HK-2 (cell line): Measurements from ENCODE around the gene NXPH3.

Source experiments
- DNase-seq: peaks from one replicate; pipeline ENCODE4 v3.0.0-alpha.2; 2018; ENCODE audit not compliant: unreplicated experiment

NXPH3 gene

GRCh38 chr17:49592263-49592662 lies 16.6 kb downstream of the NXPH3 start:
- DNase-seq = no peak

GRCh38 chr17:49595328-49595727 lies 19.7 kb downstream of the NXPH3 start:
- no peak for DNase-seq

GRCh38 chr17:49595980-49596379 lies 20.3 kb downstream of the NXPH3 start:
- no peak for DNase-seq

- no peak for DNase-seq
Observed at GRCh38 chr17:49596613-49597244, 21.1 kb downstream of the NXPH3 start.

- DNase-seq = no peak
Observed at GRCh38 chr17:49597436-49597835, 21.8 kb downstream of the NXPH3 start.

GRCh38 chr17:49597928-49598655 lies 22.4 kb downstream of the NXPH3 start:
- DNase-seq = no peak

- no peak for DNase-seq
Observed at GRCh38 chr17:49598918-49599317, 23.2 kb downstream of the NXPH3 start.

- DNase-seq = no peak
Observed at GRCh38 chr17:49600949-49601348, 25.3 kb downstream of the NXPH3 start.

- no peak for DNase-seq
Observed at GRCh38 chr17:49602783-49603182, 27.1 kb downstream of the NXPH3 start.

- no peak for DNase-seq
Observed at GRCh38 chr17:49603238-49603637, 27.6 kb downstream of the NXPH3 start.

- DNase-seq = no peak
Observed at GRCh38 chr17:49603720-49604119, 28.0 kb downstream of the NXPH3 start.

- no peak for DNase-seq
Observed at GRCh38 chr17:49604314-49604869, 28.7 kb downstream of the NXPH3 start.

- no peak for DNase-seq
Observed at GRCh38 chr17:49610883-49611584, 35.4 kb downstream of the NXPH3 start.

- DNase-seq = no peak
Observed at GRCh38 chr17:49612726-49613125, 37.1 kb downstream of the NXPH3 start.

GRCh38 chr17:49613182-49613800 lies 37.6 kb downstream of the NXPH3 start:
- DNase-seq = no peak

GRCh38 chr17:49616086-49616485 lies 40.4 kb downstream of the NXPH3 start:
- DNase-seq = no peak

GRCh38 chr17:49616601-49617131 lies 41.0 kb downstream of the NXPH3 start:
- DNase-seq = no peak

GRCh38 chr17:49618028-49618611 lies 42.4 kb downstream of the NXPH3 start:
- DNase-seq = no peak

GRCh38 chr17:49621420-49621819 lies 45.7 kb downstream of the NXPH3 start:
- no peak for DNase-seq

GRCh38 chr17:49621946-49622529 lies 46.4 kb downstream of the NXPH3 start:
- no peak for DNase-seq

- no peak for DNase-seq
Observed at GRCh38 chr17:49624896-49625295, 49.2 kb downstream of the NXPH3 start.
